ENCODE data around the gene CFAP299.

Gene CFAP299

DNA sequence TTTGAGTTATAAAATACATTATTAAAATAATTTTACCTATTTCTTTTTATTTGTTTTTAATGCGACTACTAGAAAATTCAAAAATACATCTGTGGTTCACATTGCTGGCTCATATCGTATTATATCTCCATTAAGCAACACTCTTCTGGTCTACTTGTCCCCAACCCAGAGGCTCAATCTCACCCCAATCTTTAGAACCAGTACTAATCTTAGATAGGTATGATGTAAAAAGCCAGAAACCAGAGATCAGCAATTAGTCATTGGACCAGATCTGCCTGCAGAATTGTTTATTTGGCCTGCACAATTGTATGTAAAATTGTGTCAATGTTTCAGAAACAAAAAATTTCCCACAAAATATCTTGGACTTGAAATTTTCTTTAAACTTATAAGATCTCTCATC is 539.4 kb downstream of the CFAP299 start:
- no peak for DNase-seq (ENCODE audit: low read depth)
- no peak for TF ChIP-seq CTCF (IDR thresholded peaks at IDR 0.05; ENCODE audit: low read length, missing control alignments)

GRCh38 chr4:80875642-80876041 is 540.1 kb downstream of the CFAP299 start:
- H3K4me3 ChIP-seq (replicated peaks; ENCODE audit: low read depth, low read length), result no peak overlapping the region
- no peak for DNase-seq (ENCODE audit: low read depth)
- no peak for TF ChIP-seq CTCF (IDR thresholded peaks at IDR 0.05; ENCODE audit: low read length, missing control alignments)

More for the DNA sequence above, 539.4 kb downstream of the CFAP299 start:
- H3K4me3 ChIP-seq (replicated peaks; ENCODE audit: low read depth, low read length), result no peak overlapping the region

DNA sequence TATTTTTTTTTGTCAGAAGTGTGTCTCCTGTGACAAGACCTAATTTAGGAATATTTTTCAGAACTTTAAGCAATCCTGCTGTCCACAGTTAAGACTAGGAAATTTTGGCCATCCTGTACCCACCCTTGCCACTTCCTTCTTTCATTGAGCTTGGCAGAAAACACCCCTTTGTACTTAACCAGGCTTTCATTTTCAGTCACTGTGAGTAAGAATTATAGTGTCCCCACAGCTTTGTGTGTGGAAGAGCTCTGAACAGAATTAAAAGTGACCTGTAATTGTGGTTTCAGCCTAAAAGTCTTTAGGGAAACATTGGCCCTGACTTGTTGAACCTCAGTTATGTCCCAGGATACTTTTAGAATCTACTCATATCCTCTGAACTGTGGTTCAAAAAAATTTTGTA is 541.3 kb downstream of the CFAP299 start:
- H3K4me3 ChIP-seq (replicated peaks; ENCODE audit: low read depth, low read length), result no peak overlapping the region
- DNase-seq (ENCODE audit: low read depth), result no peak
- TF ChIP-seq CTCF (IDR thresholded peaks at IDR 0.05; ENCODE audit: low read length, missing control alignments), result no peak

GRCh38 chr4:80878218-80878617 is 542.7 kb downstream of the CFAP299 start:
- peak; percentile 11 for DNase-seq (ENCODE audit: low read depth)
- no peak for TF ChIP-seq CTCF (IDR thresholded peaks at IDR 0.05; ENCODE audit: low read length, missing control alignments)
- H3K4me3 ChIP-seq (replicated peaks; ENCODE audit: low read depth, low read length), result no peak overlapping the region

- DNase-seq (ENCODE audit: low read depth), result no peak
- no peak overlapping the region for H3K4me3 ChIP-seq (replicated peaks; ENCODE audit: low read depth, low read length)
- no peak for TF ChIP-seq CTCF (IDR thresholded peaks at IDR 0.05; ENCODE audit: low read length, missing control alignments)
Observed at GRCh38 chr4:80897537-80898303, 562.2 kb downstream of the CFAP299 start.

DNA sequence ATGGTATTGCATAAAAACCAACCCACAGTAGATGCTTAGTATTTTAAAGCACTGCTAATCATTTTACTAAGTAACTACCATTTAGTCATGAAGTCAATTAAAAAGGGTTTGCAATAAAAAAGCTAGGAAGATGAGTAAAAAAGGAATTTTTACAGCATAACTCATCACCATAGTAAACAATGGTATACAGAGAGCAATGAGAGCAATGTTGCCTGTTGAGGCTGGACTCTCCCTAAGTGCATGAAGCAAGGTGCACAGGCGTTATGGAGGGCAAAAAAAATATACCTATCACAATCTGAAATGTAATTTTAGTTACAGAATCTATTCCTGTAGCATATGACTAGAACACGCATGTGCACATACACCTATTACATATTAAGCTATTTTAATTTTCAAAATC is 565.4 kb downstream of the CFAP299 start:
- no peak overlapping the region for H3K4me3 ChIP-seq (replicated peaks; ENCODE audit: low read depth, low read length)
- DNase-seq (ENCODE audit: low read depth), result no peak
- TF ChIP-seq CTCF (IDR thresholded peaks at IDR 0.05; ENCODE audit: low read length, missing control alignments), result no peak

DNA sequence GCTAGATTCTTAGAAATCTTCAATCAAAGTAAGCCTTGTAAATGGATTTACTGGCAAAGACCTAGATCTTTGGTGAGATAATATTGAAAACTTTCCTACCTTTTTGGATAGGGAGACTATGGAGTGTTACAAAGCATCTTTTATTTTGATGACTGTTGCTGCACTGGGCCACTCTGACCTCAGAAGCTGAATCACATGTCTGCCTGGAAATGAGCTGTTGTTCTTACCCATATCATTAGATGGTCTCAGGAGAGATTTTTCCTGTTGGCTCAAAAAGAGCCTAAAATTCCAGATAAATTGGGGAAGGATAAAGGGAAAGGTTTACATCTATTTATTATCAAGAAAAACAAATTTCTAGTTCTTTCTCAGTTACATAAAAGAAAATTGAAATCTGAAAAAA is 567.5 kb downstream of the CFAP299 start:
- DNase-seq (ENCODE audit: low read depth), result peak; percentile 2
- no peak overlapping the region for H3K4me3 ChIP-seq (replicated peaks; ENCODE audit: low read depth, low read length)
- TF ChIP-seq CTCF (IDR thresholded peaks at IDR 0.05; ENCODE audit: low read length, missing control alignments), result no peak

Measured in fibroblast of pulmonary artery (primary cell).